ENCODE data around the gene HMOX2. TPM values are rescaled to one million over a fixed set of nuclear protein-coding genes. Genes with fewer than 3 reads are reported as not detected.

The HMOX2 gene
- total and polyA plus RNA-seq, 5 donors from 2014 or later: 41.2 to 145 (median 125) TPM

DNA sequence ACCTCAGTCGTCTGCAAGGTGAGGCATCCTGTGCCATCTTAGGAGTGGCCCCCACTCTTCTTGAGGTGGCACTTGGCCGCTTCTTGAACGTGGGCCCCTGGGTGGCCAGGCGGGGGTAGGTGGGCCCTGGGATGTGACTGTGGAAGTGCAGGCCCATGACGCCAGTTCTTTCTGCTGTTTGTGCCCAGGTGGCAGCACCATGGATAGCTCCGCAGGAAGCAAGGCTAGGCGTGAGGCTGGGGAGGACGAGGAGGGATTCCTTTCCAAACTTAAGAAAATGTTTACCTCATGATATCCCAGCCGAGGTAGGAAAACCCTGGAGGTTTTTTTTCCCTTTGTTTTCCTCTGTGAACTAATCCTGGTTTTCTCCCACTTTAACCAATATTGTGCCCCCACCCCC is 21.6 kb upstream of the HMOX2 start:
- Histone ChIP-seq H3K4me3 (ENCODE audit: low read depth, low read length) (no peak overlapping the region), H3K36me3 (ENCODE audit: control insufficient read depth, insufficient read depth, low read length) (peaks cover 61% of the 10 kb centered on the region), H3K4me1 (ENCODE audit: control insufficient read depth, insufficient read depth, low read length, poor library complexity, severe bottlenecking) (peaks cover 8% of the 10 kb centered on the region), H3K27me3 (ENCODE audit: control insufficient read depth, insufficient read depth, low read length) (no peaks in the 10 kb centered on the region), H3K27ac (ENCODE audit: insufficient read depth, low read length, poor library complexity, severe bottlenecking) (no peak overlapping the region), H3K9me3 (ENCODE audit: control insufficient read depth in 2 of 2, low read length in 2 of 2) (no peaks in the 10 kb centered on the region)
- peaks cover 23% of the 10 kb centered on the region for H3K36me3 Mint-ChIP-seq
- H3K27me3 Mint-ChIP-seq: no peaks in the 10 kb centered on the region
- DNase-seq: no peak
- H3K9me3 Mint-ChIP-seq: no peaks in the 10 kb centered on the region
- peaks cover 5 to 7% (median 6%) of the 10 kb centered on the region in 4 donors for H3K4me1 Mint-ChIP-seq
- no peak overlapping the region for H3K4me3 Mint-ChIP-seq
- no peak for ATAC-seq (ENCODE audit: low read depth in 2 of 2)
- H3K27ac Mint-ChIP-seq: no peak overlapping the region

- H3K27me3 Mint-ChIP-seq: no peaks in the 10 kb centered on the region
- no peaks in the 10 kb centered on the region for H3K9me3 ChIP-seq (ENCODE audit: control insufficient read depth in 2 of 2, low read length in 2 of 2)
- H3K27ac ChIP-seq (ENCODE audit: insufficient read depth, low read length, poor library complexity, severe bottlenecking): no peak overlapping the region
- peaks cover 5 to 11% (median 8%) of the 10 kb centered on the region in 4 donors for H3K4me1 Mint-ChIP-seq
- H3K27ac Mint-ChIP-seq: peak overlapping the region in 1 of 3 donors; percentile 5
- H3K36me3 ChIP-seq (ENCODE audit: control insufficient read depth, insufficient read depth, low read length): peaks cover 57% of the 10 kb centered on the region
- H3K4me3 Mint-ChIP-seq: no peak overlapping the region
- DNase-seq: no peak
- peaks cover 8% of the 10 kb centered on the region for H3K4me1 ChIP-seq (ENCODE audit: control insufficient read depth, insufficient read depth, low read length, poor library complexity, severe bottlenecking)
- ATAC-seq (ENCODE audit: low read depth in 2 of 2): no peak
- no peak overlapping the region for H3K4me3 ChIP-seq (ENCODE audit: low read depth, low read length)
- no peaks in the 10 kb centered on the region for H3K27me3 ChIP-seq (ENCODE audit: control insufficient read depth, insufficient read depth, low read length)
- H3K36me3 Mint-ChIP-seq: peaks cover 23% of the 10 kb centered on the region
- H3K9me3 Mint-ChIP-seq: no peaks in the 10 kb centered on the region
Observed at GRCh38 chr16:4455081-4455480, 21.1 kb upstream of the HMOX2 start.

DNA sequence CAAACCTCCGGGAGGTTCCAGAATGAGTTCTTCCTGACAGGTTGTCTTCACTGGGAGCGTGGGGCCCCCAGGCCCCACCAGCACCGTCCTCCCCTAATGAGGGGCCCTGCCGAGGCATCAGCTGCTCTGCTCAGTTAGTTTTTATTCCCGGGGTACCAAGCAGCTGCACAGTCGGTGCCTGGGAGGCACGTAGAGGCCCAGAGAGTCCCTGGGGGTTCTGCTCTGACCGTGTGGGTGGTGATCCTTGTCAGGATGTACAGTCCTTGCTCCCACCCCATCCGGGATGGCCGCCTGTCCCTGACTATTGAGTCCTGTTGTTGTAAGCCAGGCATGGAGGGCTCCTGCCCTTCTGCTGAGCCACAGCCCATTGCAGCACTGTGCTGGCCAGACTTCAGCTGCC is 20.2 kb upstream of the HMOX2 start:
- Histone ChIP-seq H3K27ac (ENCODE audit: insufficient read depth, low read length, poor library complexity, severe bottlenecking) (no peak overlapping the region), H3K9me3 (ENCODE audit: control insufficient read depth in 2 of 2, low read length in 2 of 2) (no peaks in the 10 kb centered on the region), H3K27me3 (ENCODE audit: control insufficient read depth, insufficient read depth, low read length) (no peaks in the 10 kb centered on the region), H3K4me3 (ENCODE audit: low read depth, low read length) (no peak overlapping the region), H3K36me3 (ENCODE audit: control insufficient read depth, insufficient read depth, low read length) (peaks cover 49% of the 10 kb centered on the region), H3K4me1 (ENCODE audit: control insufficient read depth, insufficient read depth, low read length, poor library complexity, severe bottlenecking) (peaks cover 8% of the 10 kb centered on the region)
- ATAC-seq (ENCODE audit: low read depth in 2 of 2) (no peak), DNase-seq (no peak)
- H3K27ac Mint-ChIP-seq: no peak overlapping the region
- no peak overlapping the region for H3K4me3 Mint-ChIP-seq
- no peaks in the 10 kb centered on the region for H3K9me3 Mint-ChIP-seq
- H3K27me3 Mint-ChIP-seq: no peaks in the 10 kb centered on the region
- peaks cover 5 to 13% (median 9%) of the 10 kb centered on the region in 4 donors for H3K4me1 Mint-ChIP-seq
- H3K36me3 Mint-ChIP-seq: peaks cover 25% of the 10 kb centered on the region

GRCh38 chr16:4460936-4461249 is 15.3 kb upstream of the HMOX2 start:
- peaks cover 8% of the 10 kb centered on the region for H3K4me1 ChIP-seq (ENCODE audit: control insufficient read depth, insufficient read depth, low read length, poor library complexity, severe bottlenecking)
- H3K4me3 ChIP-seq (ENCODE audit: low read depth, low read length): no peak overlapping the region
- Mint-ChIP-seq H3K27ac (peak overlapping the region in 1 of 3 donors; percentile 67), H3K4me1 (peaks cover 7 to 19% (median 12%) of the 10 kb centered on the region in 4 donors), H3K36me3 (peaks cover 18% of the 10 kb centered on the region), H3K4me3 (peak overlapping the region in 1 of 4 donors; percentile 31), H3K27me3 (no peaks in the 10 kb centered on the region), H3K9me3 (no peaks in the 10 kb centered on the region)
- H3K9me3 ChIP-seq (ENCODE audit: control insufficient read depth in 2 of 2, low read length in 2 of 2): no peaks in the 10 kb centered on the region
- DNase-seq (no peak), ATAC-seq (ENCODE audit: low read depth in 2 of 2) (no peak)
- H3K36me3 ChIP-seq (ENCODE audit: control insufficient read depth, insufficient read depth, low read length): peaks cover 41% of the 10 kb centered on the region
- no peaks in the 10 kb centered on the region for H3K27me3 ChIP-seq (ENCODE audit: control insufficient read depth, insufficient read depth, low read length)
- H3K27ac ChIP-seq (ENCODE audit: insufficient read depth, low read length, poor library complexity, severe bottlenecking): no peak overlapping the region

DNA sequence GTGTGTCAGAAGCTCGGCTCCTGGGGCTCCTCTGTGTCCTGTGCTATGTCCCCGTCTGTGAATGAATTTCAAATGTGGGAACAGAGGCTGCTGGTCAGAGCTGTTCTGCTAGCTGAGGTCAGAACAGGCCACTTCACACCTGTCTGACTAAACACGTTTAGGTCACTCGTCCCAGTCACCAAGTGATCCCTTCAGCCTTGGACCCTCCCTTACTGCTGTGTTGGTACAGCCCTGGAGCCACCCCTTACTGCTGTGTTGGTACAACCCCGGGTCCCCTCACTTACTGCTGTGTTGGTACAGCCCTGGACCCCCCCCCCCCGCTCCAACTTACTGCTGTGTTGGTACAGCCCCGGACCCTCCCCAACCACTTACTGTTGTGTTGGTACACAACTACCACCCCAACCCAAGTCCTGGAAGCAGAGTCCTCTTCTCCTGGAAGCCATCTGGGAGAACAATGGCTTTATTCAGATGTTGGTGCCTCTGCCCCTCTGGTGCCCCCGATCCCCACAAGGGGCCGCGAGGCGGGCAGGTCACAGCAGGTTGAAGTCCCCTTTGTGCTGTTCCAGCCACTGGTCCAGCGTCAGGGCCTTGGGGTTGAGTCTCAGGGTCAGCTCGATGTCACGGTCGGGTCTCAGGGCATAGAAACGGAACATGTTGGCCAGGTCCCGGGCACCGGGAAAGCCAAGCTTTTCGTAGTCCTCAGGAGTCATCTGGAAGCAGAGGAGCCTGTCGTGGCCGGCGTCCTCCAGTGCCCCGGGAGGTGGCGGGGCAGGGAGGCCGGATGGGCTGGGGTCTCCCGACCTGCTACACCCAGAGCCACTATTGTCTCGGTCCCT is 14.7 kb upstream of the HMOX2 start:
- H3K4me3 ChIP-seq (ENCODE audit: low read depth, low read length): no peak overlapping the region
- peaks cover 39% of the 10 kb centered on the region for H3K36me3 ChIP-seq (ENCODE audit: control insufficient read depth, insufficient read depth, low read length)
- Mint-ChIP-seq H3K36me3 (peaks cover 18% of the 10 kb centered on the region), H3K4me1 (peaks cover 7 to 25% (median 14%) of the 10 kb centered on the region in 4 donors), H3K9me3 (no peaks in the 10 kb centered on the region), H3K27ac (peak overlapping the region in 1 of 3 donors; percentile 67), H3K27me3 (no peaks in the 10 kb centered on the region), H3K4me3 (no peak overlapping the region)
- H3K9me3 ChIP-seq (ENCODE audit: control insufficient read depth in 2 of 2, low read length in 2 of 2): no peaks in the 10 kb centered on the region
- no peak for ATAC-seq (ENCODE audit: low read depth in 2 of 2)
- DNase-seq: no peak
- no peaks in the 10 kb centered on the region for H3K27me3 ChIP-seq (ENCODE audit: control insufficient read depth, insufficient read depth, low read length)
- no peak overlapping the region for H3K27ac ChIP-seq (ENCODE audit: insufficient read depth, low read length, poor library complexity, severe bottlenecking)
- peaks cover 8% of the 10 kb centered on the region for H3K4me1 ChIP-seq (ENCODE audit: control insufficient read depth, insufficient read depth, low read length, poor library complexity, severe bottlenecking)

DNA sequence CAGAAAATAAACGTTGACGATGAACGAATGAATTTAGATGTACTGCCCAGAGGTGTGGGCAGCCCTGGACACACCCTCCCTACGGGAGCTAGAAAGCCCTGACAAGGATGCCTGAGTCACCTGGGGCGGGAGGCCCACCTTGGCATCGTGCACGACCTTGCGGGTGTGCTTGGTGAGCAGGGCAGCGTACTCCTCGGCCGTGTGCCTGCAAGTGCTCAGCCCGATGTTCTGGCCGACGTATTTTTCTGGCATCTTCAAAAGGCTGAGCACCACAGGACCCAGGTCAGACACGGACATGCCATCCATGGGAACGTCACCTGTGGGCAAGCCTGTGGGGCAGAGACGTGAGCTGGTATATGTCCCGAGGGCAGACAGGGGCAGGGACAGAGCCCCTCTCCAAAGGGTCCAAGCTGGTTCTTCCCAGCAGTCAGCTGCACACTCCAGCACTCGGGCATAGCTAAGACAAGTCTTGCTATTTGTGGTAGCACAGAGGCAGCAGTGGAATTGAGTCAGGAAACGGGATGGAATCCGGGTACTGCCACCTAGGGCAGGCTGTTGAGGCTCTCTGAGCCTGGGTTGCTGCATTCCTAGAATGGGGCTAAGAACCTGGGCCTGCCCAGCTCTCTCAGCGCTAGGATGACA is 12.6 kb upstream of the HMOX2 start:
- H3K4me3 Mint-ChIP-seq: no peak overlapping the region
- no peaks in the 10 kb centered on the region for H3K9me3 Mint-ChIP-seq
- H3K4me1 Mint-ChIP-seq: peaks cover 7 to 32% (median 16%) of the 10 kb centered on the region in 4 donors
- peak overlapping the region in 2 of 3 donors; percentile 65 to 71 for H3K27ac Mint-ChIP-seq
- H3K27me3 ChIP-seq (ENCODE audit: control insufficient read depth, insufficient read depth, low read length): no peaks in the 10 kb centered on the region
- no peaks in the 10 kb centered on the region for H3K27me3 Mint-ChIP-seq
- DNase-seq (no peak), ATAC-seq (ENCODE audit: low read depth in 2 of 2) (no peak)
- H3K36me3 Mint-ChIP-seq: peaks cover 20% of the 10 kb centered on the region
- no peak overlapping the region for H3K27ac ChIP-seq (ENCODE audit: insufficient read depth, low read length, poor library complexity, severe bottlenecking)
- H3K4me1 ChIP-seq (ENCODE audit: control insufficient read depth, insufficient read depth, low read length, poor library complexity, severe bottlenecking): peaks cover 8% of the 10 kb centered on the region
- H3K36me3 ChIP-seq (ENCODE audit: control insufficient read depth, insufficient read depth, low read length): peaks cover 36% of the 10 kb centered on the region
- no peak overlapping the region for H3K4me3 ChIP-seq (ENCODE audit: low read depth, low read length)
- no peaks in the 10 kb centered on the region for H3K9me3 ChIP-seq (ENCODE audit: control insufficient read depth in 2 of 2, low read length in 2 of 2)

- Histone ChIP-seq H3K36me3 (ENCODE audit: control insufficient read depth, insufficient read depth, low read length) (peaks cover 40% of the 10 kb centered on the region), H3K4me3 (ENCODE audit: low read depth, low read length) (no peak overlapping the region), H3K27ac (ENCODE audit: insufficient read depth, low read length, poor library complexity, severe bottlenecking) (peak overlapping the region; percentile 50), H3K27me3 (ENCODE audit: control insufficient read depth, insufficient read depth, low read length) (no peaks in the 10 kb centered on the region), H3K4me1 (ENCODE audit: control insufficient read depth, insufficient read depth, low read length, poor library complexity, severe bottlenecking) (no peaks in the 10 kb centered on the region), H3K9me3 (ENCODE audit: control insufficient read depth in 2 of 2, low read length in 2 of 2) (no peaks in the 10 kb centered on the region)
- peaks cover 0 to 22% (median 8%) of the 10 kb centered on the region in 4 donors for H3K4me1 Mint-ChIP-seq
- H3K36me3 Mint-ChIP-seq: peaks cover 13% of the 10 kb centered on the region
- H3K4me3 Mint-ChIP-seq: peak overlapping the region in 2 of 4 donors; percentile 15 to 69
- DNase-seq (peak in 2 of 3 donors; percentile 36 to 69), ATAC-seq (ENCODE audit: low read depth in 2 of 2) (peak; percentile 76 to 86)
- peak overlapping the region; percentile 78 to 82 (median 81) for H3K27ac Mint-ChIP-seq
- H3K9me3 Mint-ChIP-seq: no peaks in the 10 kb centered on the region
- no peaks in the 10 kb centered on the region for H3K27me3 Mint-ChIP-seq
Observed at GRCh38 chr16:4465977-4466779, 10.0 kb upstream of the HMOX2 start.
